GM18907 (cell line): ENCODE data around the gene OR1I1.

Experiments
- ATAC-seq: cut with Tn5 transposase; IDR thresholded peaks from one replicate; pipeline ENCODE4 v1.9.1; 2021; ENCODE audit warnings: mild to moderate bottlenecking, moderate library complexity; ENCODE audit not compliant: unreplicated experiment

OR1I1 gene

DNA sequence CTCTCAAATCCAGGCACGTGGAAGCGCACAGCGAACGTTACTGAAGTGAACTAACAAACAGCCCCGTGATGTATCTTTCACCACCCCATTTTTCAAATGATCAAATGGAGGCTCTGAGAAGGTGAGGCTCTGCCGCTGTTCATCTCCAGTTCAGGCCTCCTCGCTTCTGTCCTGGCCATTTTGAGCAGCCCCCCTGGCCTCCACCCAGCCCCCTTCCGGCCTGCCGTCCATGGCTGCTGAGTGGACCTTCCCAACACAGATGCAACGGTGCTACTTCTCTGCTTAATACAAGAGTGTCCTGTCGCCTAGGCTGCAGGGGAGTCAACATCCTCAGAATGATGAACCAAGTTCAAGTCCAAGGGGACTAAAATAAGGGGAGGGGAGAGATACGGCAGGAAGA lies 34.8 kb downstream of the OR1I1 start:
- ATAC-seq: no peak

DNA sequence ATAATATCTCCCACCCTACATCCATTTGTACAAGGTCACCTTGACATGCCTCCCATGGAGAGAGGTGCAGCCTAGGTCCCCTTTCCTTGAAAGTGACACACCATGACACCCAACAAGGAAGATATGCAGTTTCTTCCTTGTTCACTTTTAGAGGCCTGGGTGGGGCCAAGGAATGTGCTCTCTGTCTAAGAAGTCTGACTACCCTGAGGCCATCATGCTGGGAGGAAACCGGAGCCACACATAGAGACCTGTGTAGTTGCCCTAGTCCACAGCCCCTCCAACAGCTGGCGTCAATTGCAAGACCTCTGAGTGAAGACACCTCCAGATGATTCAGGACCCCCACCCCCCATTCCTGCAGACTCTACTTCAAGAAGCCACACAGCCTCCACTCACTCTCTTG lies 36.2 kb downstream of the OR1I1 start:
- no peak for ATAC-seq

DNA sequence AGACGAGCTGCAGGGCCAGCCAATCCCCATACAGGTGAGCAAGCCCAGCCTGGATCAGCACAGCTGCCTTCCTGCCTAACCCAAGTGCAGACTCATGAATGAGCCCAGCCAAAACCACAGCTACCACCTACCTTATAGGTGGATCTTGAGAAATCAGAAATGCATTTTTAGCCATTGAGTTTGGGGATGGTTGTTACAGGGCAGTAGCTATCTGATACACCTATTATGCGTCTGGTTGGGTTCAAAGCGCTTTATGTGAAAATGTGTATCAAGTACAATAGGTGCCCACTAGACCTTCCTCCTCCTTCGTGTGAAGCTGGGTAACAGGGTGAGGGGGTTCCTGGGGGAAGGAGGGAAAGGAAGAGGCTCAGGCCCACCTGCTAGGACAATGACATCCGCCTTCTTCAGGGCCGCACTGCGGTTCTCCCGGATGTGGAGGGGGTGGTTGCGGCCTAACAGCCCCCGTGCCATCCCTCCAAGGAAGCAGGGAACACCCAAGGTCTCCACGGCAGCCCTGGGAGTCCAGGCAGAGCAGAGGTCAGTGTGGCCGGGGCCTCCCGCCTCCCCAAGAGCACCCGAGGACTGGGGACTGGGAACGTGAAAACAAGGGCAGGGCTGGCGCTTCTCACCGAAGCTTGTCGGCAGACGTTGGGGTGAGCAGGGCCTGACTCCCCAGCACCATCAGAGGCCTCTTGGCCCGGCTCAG lies 36.9 kb downstream of the OR1I1 start:
- no peak for ATAC-seq

DNA sequence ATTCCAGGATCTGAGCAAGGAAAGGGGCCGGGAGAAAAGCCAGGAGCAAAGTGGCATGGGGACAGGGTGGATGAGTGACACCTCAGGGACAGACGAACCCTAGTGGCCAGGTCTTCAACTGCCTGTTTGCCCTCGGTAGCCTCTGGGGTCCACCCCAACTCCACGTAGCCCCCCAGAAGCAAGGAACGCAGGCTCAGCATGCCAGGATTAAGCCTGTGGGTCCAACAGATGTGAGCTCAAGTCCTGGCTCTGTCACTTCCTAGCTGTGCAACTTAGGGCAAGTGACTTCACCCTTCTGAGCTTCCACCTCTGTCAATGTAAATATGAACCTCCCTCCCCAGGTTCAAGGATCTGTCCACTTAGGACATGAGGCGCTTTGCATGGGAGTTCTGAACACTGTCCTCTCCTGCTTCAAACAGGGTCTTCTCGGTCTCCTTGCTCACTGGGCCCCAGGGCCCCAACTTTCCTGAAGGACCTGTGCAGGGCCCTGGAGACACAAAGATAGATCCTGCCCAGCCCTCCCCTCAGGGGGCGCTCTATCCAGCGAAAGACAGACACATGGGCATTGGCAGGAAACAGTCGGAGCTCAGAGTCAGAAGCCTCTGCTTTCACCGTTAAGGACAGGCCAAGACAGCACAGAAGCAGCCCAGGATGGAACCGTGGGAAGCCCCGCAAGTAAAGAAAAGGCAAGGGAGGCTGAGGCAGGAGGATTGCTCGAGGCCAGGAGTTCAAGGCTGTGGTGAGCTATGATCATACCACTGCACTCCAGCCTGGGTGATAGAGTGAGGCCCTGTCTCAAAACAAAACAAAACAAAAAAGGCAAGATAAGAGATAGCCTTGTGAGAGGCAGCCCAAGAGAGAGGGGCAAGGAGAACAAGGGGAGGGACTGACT lies 38.4 kb downstream of the OR1I1 start:
- no peak for ATAC-seq

DNA sequence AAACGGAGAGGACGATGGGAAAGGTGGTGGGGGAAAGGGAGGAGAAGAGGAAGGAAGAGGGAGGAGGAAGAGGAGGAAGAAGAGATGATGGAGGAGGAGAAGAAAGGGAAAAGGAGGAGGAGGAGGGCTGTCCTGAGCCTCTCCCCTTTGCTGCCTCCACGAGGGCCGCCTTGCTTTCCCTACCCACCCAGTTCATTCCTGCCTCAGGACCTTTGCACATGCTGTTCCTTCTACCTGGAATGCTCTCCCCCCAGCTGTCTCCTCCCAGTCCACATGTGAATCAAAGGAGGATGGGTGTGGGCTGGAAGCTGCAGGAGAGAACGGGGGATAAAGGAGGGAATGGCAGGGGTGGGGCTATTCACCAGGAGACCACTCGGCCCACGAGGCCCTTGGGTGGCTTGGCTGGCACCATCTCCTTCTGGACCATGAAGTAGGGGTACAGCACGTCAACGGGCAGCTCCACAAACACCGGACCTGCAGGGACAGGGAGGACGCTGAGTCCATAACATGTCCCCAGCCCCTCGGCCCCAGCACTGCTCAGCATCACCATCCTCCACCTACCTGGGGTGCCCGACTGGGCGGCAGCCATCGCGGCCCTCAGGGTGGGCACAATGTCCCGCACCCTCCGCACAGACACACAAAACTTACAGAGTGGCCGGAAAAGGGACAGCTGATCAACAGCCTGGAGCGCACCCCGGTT lies 40.5 kb downstream of the OR1I1 start:
- no peak for ATAC-seq

DNA sequence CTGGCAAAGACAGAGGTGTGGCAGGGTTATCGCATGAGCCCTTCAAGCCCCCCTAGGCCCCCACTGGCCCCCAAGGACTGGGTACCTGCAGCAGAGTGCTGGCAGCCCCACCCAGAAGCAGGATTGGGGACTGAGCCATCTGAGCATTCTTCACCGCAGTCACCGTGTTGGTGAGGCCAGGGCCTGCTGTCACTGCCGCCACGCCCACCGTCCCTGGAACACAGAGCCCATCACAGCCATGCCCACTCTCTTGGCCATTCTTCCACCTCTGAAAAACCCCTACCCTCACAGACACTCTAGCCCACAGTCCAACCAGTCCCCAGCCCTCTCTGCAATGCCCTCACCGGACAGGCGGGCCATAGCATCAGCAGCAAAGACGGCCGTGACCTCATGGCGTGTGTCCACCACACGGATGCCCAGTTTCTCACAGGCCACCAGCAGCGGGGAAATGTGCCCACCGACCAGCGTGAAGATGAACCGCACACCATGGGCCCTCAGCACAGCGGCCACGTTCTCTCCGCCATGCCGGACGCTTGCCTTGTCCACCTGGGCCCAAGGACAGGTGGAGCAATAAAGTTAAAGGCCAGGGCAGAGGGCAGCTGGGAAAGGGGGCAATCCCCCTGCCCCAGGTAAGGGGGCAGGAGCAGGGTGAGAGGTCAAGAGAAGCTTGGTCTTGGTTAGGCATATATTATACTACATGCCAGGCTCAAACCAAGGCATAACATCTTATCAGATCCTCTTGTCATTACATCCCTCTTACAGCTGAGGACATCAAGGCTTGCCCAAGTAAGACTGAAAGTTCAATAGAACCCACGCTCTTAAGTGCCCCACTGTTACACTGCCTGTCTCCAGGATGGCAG lies 41.2 kb downstream of the OR1I1 start:
- no peak for ATAC-seq

DNA sequence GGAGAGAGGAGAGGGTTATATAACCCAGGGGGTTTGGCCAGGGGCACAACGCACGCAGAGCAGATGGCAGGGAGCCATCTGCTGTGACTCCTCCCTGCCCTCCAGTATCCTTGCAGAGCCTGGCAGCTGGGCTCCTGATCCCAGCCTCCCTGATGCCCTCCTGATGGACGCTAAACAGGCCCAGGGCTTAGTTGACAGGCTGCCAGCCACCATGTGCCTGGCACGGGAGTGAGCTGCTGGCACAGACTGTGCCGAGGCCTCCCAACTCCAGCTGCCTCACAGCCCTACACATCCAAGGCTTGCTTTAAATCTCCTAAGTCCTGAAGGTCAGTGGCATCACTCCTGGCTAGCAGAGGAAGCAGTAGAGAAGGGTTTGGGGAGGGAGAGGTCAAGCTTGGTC lies 41.9 kb downstream of the OR1I1 start:
- ATAC-seq: no peak

DNA sequence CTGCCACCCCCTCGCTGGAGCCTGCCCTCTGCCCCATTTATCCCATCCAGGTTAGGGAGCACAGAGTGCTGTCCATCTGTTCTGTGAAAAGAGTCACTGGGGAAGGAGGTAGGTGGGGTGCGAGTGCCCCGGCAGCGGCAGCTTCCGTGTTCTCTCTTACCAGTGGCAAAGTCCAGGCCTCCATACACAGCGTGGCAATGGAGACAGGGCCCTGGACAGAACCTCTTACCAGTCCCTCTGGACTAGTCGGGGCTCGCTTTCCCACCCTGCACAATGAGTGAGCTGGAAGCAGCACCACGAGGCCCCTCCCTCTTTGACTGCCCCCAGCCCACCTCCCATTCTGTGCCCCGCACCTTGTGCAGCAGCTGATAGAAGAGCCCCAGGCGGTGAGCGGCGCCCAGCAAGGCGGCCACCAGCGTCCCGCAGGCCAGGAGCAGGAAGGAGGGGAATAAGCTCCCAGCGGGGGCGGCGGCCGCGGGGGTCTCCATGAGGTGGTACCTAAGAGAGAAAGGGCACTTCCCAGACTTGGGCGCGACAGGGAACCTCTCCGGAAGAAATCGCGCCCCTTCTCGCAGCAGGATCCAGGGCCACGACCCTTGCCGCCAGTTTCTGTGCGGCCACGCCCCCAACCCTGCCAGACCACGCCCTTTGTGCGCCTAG lies 42.7 kb downstream of the OR1I1 start:
- no peak for ATAC-seq

DNA sequence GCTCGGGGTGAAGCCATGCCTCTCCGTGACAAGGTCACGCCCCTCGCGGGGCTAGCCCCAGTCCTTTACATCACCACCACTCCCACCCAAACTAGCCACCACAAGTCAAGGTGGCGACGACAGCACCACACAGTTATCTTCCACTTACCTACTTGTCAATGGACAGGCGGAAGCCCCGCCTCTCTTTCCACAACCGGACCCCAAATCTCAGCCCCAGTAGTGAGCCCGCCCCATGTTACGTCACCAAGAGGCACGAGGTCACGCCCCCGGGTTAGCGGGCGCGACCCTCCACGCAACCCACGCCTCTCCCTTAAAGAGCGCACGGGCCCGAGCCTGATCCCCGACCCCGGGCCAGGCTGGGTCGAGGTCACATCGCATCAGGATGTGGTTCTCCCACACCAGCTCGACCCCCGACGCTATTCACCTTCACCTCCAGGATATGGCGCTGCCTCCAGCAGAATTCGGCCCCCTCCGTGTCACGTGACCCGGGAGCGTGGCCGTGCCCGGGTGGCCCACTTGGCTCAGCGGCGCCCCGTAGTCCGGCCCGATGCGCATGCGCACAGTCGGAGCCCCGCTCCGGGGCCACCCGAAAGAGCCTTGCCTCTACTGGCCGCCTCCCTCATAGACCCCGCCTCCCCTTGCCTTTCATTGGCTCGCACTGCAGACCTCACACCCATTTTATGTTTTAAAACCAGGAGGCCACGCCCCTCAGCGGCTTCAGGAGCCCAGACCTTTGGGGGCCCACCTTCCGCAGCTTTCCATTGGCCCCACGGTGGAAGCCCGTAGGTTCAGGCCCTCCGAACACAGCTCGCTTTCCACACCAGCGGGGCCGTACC lies 43.4 kb downstream of the OR1I1 start:
- peak; percentile 85 for ATAC-seq

DNA sequence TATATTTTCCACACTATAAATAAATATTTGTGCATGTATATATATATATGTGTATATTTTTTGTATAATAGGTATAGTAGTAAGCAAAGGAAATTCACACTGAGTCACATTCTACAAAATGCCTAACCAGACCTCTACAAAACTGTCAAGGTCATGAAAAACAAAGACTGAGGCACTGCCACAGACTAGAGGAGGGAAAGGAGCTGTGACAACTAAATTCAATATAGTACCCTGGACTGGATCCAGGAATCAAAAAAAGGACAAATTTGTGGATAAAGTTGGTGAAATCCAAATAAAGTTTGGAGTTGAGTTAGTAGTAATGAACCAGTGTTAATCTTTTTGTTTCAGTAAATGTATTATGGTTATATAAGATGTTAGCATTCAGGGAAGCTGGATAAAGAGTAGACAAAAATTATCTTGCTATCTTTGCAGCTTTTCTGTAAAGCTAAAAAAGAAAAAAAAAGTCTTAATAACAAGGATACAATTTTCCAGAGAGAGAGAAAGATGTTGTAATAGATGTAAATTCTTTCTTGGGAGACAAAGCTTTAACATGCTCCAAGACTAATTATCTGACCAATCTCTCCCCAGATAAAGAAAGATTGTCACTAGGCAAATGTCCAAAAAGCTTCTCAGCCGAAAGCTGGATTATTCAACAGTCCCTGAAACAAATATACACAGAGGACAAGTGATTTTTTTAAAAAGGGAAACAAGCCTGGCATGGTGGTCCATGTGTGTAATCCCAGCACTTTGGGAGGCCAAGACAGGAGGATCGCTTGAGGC lies 44.3 kb downstream of the OR1I1 start:
- no peak for ATAC-seq

DNA sequence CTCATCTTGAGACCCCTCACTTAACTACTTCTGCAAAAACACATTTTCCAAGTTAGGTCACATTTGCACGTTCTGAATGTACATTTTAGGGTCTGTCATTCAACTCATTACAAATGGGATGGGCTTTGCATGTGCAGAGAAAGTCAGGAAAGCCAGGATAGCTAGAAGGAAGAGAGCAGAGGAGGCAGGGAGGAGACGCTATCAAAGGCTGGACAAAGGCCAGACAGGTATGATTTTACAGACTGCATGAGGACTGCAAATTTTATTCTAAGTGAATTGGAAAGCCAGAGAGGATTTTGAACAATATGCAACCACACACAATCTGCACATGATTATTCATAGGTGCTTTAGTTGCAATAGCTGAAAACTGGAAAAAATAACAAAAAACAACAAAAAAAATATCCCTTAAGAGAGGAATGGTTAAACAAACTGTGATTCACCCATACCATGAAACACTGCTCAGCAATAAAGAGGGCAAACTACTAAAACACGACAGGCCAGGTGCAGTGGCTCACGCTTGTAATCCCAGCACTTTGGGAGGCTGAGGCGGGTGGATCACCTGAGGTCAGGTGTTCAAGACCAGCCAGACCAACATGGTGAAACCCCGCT lies 46.3 kb downstream of the OR1I1 start:
- ATAC-seq: no peak

DNA sequence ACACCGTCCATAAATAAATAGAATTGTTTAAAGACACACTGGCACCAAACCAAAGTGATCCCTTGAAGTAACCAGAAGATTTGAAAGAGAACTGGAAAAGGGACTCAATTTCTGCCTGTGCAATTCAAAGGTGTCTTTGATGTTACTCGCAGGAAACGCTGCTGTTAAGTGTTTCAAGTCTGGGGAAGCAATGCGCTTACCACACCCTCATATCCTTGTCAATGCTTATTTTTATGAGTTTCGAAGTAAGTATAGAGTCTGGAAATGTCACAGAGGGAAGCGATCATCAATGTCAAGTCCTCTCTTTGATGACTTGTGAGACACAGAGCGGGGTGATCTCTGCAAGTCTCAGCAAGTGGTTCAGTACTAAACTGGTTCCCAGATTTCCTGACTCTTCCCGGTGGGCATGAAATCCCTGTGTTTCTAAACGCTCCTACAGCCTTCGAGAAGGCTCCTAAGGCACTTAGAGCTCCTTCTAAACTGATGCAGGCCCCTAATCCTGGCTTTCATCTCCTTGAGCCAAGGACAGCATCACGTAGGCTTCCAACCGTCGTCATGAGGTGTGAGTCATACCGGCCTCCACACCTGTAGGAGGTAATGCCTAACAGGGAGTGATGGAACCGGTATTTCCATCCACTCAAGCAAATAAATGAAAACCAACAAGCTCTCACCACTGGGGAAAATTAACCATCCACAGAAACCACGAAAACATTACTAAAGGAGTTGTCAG lies 48.0 kb downstream of the OR1I1 start:
- ATAC-seq: no peak

DNA sequence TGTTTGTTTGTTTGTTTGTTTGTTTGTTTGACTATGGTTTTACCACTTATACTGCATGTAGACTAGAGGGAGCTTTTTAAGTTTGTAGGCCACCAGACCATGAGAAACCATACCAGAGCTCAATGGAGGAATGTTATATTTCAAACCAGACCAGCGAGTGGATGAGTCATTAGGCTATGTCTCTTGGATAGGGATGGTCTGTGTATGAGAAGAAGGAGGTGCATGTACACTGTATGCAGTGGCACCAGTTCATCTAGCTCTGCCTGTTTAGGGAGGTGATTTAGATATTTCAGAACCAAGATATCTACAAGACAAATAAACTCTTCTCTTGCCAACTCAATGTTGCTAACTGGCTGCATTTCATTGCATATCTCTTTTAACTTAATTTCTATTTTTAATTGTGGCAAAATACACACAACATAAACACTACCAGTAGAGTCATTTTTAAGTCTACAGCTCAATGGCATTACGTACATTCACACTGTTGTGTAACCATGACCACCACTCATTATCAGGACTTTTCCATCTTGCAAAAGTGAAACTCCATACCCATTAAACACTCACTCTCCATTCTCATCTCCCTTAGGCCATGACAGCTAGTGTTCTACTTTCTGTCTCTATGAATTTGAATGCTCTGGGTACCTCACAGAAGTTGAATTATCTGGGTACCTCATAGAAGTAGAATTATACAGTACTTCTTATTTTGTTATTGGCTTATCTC lies 54.4 kb downstream of the OR1I1 start:
- no peak for ATAC-seq

DNA sequence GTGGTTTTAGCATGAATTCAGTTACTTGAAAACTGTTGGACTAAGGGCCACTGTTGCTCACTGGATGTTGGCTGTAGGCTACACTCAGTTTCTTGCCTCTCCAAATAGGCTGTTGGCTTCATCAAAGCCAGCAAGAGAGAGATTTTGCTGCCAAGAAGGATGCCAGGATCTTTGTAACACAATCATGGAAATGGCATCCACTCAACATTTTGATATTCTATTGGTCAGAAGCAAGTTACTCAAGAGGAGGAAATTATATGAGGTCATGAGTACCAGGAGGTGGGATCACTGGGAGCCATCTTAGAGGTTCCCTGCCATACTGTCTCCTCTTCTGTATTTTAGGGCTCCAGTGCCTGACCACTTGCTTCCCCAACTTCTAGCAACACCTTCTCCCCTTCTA lies 55.8 kb downstream of the OR1I1 start:
- no peak for ATAC-seq

DNA sequence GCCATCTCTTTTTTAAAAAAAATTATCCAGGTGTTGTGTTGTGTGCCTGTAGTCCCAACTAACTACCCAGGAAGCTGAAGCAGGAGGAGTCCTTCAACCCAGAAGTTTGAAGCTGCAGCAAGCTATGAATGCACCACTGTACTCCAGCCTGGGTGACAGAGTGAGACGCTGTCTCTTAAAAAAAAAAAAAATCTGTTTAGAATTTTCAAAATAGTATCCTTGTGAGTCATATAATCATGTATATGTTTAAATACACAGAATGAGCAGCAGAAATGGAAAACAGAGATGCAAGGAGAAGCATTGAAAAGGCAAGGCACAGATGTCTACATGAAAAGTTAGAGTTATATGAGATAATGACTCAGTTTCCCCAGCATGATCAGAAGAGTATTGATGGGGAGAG lies 56.4 kb downstream of the OR1I1 start:
- ATAC-seq: no peak

DNA sequence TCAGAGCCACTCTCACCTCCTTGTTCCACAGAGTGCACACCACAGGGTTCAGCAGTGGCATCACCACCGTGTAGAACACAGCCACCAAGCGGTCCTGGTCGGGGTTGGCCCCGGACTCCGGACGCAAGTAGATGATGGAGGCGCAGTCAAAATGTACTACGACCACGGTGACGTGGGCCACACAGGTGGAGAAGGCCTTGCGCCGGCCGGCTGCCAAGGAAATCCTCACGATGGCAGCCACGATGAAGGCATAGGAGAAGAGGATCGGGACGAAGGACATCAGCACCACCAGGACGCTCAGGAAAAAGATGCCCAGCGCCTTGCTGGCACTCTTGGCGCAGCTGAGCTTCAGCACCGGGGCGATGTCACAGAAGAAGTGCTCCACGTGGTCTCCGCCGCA lies 59.1 kb downstream of the OR1I1 start:
- no peak for ATAC-seq

DNA sequence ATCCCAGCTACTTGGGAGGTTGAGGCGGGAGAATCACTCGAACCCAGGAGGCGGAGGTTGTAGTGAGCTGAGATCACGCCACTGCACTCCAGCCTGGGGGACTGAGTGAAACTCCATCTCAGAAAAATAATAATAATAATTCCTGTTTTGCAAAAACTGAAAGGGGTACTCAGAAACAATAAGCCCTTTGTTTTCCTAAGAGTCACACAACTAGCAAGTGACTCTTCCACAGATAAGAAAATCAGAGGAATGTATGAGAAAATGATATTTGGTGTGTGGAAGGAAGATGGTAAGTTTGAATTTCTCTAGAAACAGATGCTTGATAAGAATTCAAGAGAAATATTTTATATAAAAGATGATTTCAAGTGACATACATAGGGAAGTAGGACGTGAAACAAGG lies 60.3 kb downstream of the OR1I1 start:
- no peak for ATAC-seq
